GM18511 (cell line): ENCODE measurements around the gene CNTFR.
"Not testable (repeated sequence)": the region's sequence is repeated elsewhere in the genome, so short reads cannot be mapped to it uniquely, and the experiment has no call there.

Source experiments
- ATAC-seq: cut with Tn5 transposase; IDR thresholded peaks from one replicate; pipeline ENCODE4 v1.9.1; 2021; ENCODE audit warnings: mild to moderate bottlenecking, moderate library complexity; ENCODE audit not compliant: unreplicated experiment

Gene CNTFR

DNA sequence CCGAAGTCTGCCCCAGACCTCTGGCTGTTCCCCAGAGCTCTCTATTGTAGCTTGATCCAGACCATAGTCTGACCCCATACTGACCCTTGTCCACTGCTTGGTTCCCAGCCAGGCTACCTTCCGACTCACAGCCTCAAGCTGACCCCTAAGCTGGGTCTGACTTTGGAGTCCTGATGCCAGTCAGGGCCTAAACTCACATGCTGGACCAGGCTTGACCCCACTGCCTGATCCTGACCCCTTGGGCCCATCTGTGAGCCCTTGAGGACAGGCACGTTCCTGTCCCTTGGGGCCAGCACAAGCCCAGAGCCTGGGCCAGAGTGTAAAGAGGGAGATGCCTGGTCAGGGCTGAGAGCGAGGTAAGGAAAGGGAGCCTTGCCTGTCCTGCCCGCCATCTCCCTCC lies 34.0 kb downstream of the CNTFR start:
- ATAC-seq = no peak

GRCh38 chr9:34555002-34555348 lies 34.5 kb downstream of the CNTFR start:
- no peak for ATAC-seq

DNA sequence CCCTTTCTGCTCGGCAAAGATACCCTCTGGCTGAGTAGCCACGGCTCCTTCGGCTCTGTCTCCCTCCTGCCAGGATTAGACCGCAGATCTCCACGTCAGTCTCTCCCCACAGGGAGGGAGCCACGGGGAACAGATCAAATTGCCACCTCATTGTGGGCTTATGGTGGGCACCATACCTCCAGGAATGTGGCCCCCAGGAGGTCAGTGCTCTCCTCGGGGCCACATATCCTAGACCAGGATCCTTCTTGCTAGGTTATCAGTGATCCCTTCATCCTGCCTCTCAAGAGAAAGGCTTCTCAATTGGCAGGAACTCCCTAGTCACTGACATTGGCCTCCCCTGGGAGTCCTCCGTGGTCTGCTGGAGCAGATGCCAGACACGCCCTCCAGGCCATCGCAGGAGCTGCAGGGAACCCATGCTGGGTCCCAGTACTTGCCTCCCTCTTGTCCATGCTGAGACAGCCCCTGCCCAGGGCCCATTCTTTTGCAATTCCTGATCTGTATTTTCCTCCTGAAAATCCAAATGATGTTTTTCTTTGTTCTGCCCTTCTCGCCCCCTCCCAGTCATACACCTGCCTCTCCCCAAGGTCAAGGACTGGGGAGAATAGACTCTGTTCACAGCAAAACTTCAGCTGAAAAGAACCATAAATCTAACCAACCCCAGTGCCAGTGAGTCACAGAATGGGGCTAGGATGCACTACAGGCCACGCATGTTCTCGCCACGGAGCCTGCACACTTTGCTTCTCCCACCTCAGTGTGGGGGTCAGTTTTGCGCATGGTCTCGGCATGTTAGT lies 35.1 kb downstream of the CNTFR start:
- ATAC-seq = no peak

DNA sequence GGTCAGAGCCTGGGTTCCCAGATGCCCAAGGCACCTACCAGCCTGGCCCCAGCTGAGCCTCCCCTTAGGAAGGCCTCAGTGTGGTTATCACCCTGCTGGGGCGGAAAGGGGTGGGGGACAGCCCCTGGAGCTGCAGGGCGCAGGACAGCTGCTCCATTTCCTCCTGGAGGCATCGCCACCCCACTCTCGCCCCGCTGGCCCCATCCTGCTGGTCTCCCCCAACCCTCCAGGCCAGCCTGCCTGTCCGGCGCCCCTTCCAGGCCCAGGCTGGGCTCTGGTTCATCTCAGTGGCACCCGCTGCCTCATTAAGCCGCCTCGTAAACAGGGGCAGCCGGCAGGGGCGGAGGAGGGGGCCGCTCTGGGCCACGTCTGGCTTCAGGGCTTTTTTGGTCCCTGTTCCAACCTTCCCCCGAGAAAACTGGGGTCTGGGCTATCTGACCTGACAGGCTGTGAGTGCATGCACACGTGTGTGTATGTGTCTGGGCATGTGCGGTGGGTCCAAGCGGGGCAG lies 36.0 kb downstream of the CNTFR start:
- no peak for ATAC-seq

GRCh38 chr9:34552986-34553385 lies 36.5 kb downstream of the CNTFR start:
- ATAC-seq = no peak

GRCh38 chr9:34552606-34552981 lies 36.9 kb downstream of the CNTFR start:
- ATAC-seq = no peak

- no peak for ATAC-seq
Observed at GRCh38 chr9:34551751-34552605, 37.5 kb downstream of the CNTFR start.

- ATAC-seq = no peak
Observed at GRCh38 chr9:34550681-34551270, 38.7 kb downstream of the CNTFR start.

DNA sequence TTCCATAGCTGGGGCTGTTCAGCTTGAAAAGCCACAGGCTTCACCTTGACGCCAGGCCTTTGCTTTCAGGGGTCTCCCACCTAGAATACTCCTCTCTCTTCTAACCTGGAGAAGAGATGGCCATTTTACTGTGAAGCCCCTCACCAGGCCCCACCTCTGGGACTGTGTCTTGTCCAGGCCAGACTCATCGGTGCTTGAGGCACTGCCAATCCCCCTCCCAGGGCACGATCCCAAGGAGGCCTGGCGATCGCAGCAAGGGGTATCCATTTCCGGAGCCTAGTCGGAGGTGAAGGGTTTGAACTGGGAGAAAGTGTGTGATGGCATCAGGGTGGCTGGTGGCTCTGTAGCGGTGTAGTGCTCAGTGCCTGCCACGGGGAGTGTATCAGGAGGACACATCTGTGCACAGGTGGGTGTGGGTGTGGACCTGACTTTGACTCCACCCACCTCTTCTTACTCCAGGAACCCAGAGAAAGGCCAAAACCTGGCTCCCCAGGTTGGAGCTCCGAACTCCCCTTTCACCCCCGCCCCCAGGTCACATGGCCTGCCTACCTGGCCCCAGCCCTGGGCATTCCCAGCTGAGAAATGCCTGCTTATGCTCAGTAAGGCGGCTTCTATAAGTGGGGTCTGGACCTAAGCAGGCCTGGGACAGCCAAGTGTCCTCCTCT lies 39.4 kb downstream of the CNTFR start:
- ATAC-seq = no peak

GRCh38 chr9:34549407-34549732 lies 40.2 kb downstream of the CNTFR start:
- no peak for ATAC-seq

DNA sequence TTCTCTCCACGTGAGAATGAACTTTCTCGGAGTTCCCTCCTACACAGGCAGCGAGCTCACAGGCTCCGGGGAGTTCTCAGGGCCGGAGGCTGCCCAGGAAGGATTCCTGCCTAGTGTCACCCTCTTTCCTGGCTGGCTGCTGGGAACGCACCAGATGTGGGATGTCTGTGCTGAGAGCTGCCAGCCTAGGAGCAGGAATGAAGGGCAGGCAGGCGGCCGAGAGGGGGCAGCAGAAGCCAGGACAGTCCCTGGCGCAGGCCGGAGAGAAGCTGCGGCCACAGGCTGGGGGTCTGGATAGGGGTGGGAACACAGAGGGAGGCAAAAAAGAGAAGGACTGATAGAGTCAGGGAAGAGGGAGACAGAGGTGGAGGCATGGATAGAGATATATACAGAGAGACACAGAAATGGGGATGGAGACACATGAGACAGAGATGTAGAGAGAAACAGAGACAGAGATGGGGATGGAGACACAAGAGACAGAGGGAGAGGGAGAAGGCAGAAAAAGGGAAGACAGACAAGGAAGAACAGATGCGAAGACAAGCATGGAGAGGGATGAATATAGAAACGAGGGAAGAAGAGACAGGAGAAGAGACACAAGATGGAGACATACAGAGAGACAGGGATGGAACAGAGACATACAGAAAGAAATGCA lies 41.4 kb downstream of the CNTFR start:
- no peak for ATAC-seq

GRCh38 chr9:34546834-34547827 lies 42.4 kb downstream of the CNTFR start:
- no peak for ATAC-seq

GRCh38 chr9:34546102-34546833 lies 43.3 kb downstream of the CNTFR start:
- no peak for ATAC-seq

GRCh38 chr9:34545497-34545896 lies 44.0 kb downstream of the CNTFR start:
- no peak for ATAC-seq

DNA sequence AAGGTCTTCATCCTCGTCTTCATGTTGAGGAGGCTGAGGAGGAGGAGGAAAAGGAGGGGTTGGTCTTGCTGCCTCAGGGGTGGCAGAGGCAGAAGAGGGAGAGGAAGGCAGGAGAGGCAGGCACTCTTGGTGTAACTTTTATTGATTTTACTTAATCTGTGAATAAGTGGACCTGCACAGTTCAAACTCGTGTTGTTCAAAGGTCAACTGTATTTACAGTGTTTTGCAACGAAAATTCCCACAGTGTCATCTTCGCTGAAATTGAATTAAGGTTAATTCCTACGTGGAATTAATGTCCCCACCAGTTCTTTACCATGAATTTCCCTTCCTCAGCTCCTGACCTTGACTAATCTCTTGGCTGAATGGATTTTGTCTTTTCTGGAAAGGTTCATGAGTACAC lies 45.5 kb downstream of the CNTFR start:
- no peak for ATAC-seq

- ATAC-seq = no peak
Observed at GRCh38 chr9:34541540-34541939, 48.0 kb downstream of the CNTFR start.

GRCh38 chr9:34540827-34541226 lies 48.7 kb downstream of the CNTFR start:
- no peak for ATAC-seq

- ATAC-seq = no peak
Observed at GRCh38 chr9:34536685-34537084, 52.8 kb downstream of the CNTFR start.

- not testable (repeated sequence) for ATAC-seq
Observed at GRCh38 chr9:34532041-34532440, 57.5 kb downstream of the CNTFR start.
